SIG-M5 treated with dmso at 0.1 percent for 504 hours (cell line): Measurements from ENCODE around the gene ATXN7L3.
A peak's percentile ranks its signal among the peaks of the same experiment; 100 is the strongest.

ENCODE experiments used
- DNase-seq: peaks from one replicate; lab custom pipeline; 2025; ENCODE audit not compliant: unreplicated experiment; lab: John Stamatoyannopoulos, UW

Gene ATXN7L3

GRCh38 chr17:44203731-44204440 is 4.2 kb upstream of the ATXN7L3 start:
- peak; percentile 95 for DNase-seq

- DNase-seq: no peak
Measured at GRCh38 chr17:44202756-44203155, 3.1 kb upstream of the ATXN7L3 start.

- no peak for DNase-seq
Measured at GRCh38 chr17:44200478-44201155, 933 bp upstream of the ATXN7L3 start.

GRCh38 chr17:44198721-44199552 is 747 bp downstream of the ATXN7L3 start:
- DNase-seq: peak; percentile 59

GRCh38 chr17:44197980-44198720 is 1.5 kb downstream of the ATXN7L3 start:
- DNase-seq: peak; percentile 92

GRCh38 chr17:44197107-44197506 is 2.6 kb downstream of the ATXN7L3 start:
- DNase-seq: no peak

- DNase-seq: no peak
Measured at GRCh38 chr17:44193326-44194084, 6.2 kb downstream of the ATXN7L3 start.

GRCh38 chr17:44192750-44193149 is 6.9 kb downstream of the ATXN7L3 start:
- no peak for DNase-seq

GRCh38 chr17:44191941-44192496 is 7.7 kb downstream of the ATXN7L3 start:
- no peak for DNase-seq

GRCh38 chr17:44191369-44191768 is 8.3 kb downstream of the ATXN7L3 start:
- no peak for DNase-seq

GRCh38 chr17:44190481-44190880 is 9.2 kb downstream of the ATXN7L3 start:
- no peak for DNase-seq

- no peak for DNase-seq
Measured at GRCh38 chr17:44188576-44189403, 10.9 kb downstream of the ATXN7L3 start.

- DNase-seq: no peak
Measured at GRCh38 chr17:44187131-44187899, 12.4 kb downstream of the ATXN7L3 start.

- peak; percentile 100 for DNase-seq
Measured at GRCh38 chr17:44186307-44187130, 13.2 kb downstream of the ATXN7L3 start, which contains the start of gene TMUB2. Gene TMUB2, plus strand, starts transcription at chr17:44186972. Its CDS starts 737 bp downstream, at chr17:44187709.

- DNase-seq: no peak
Measured at GRCh38 chr17:44184212-44184810, 15.4 kb downstream of the ATXN7L3 start.

GRCh38 chr17:44183024-44183423 is 16.7 kb downstream of the ATXN7L3 start:
- no peak for DNase-seq

- DNase-seq: no peak
Measured at GRCh38 chr17:44178133-44178532, 21.6 kb downstream of the ATXN7L3 start.
